ENCODE measurements around the gene GMDS.

GMDS gene

GRCh38 chr6:2225422-2226392 is 19.7 kb downstream of the GMDS start:
- no peak for ATAC-seq (ENCODE audit: insufficient read depth, low read depth)
- no peaks in the 10 kb centered on the region for H3K9me3 ChIP-seq (ENCODE audit: insufficient read depth, low read length, severe bottlenecking)
- DNase-seq = no peak
- TF ChIP-seq, protein P1, sequence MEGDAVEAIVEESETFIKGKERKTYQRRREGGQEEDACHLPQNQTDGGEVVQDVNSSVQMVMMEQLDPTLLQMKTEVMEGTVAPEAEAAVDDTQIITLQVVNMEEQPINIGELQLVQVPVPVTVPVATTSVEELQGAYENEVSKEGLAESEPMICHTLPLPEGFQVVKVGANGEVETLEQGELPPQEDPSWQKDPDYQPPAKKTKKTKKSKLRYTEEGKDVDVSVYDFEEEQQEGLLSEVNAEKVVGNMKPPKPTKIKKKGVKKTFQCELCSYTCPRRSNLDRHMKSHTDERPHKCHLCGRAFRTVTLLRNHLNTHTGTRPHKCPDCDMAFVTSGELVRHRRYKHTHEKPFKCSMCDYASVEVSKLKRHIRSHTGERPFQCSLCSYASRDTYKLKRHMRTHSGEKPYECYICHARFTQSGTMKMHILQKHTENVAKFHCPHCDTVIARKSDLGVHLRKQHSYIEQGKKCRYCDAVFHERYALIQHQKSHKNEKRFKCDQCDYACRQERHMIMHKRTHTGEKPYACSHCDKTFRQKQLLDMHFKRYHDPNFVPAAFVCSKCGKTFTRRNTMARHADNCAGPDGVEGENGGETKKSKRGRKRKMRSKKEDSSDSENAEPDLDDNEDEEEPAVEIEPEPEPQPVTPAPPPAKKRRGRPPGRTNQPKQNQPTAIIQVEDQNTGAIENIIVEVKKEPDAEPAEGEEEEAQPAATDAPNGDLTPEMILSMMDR (IDR thresholded peaks at IDR 0.05; ENCODE audit: borderline replicate concordance, extremely low read depth, low read length, poor library complexity, severe bottlenecking) = no peak
- no peak for TF ChIP-seq EZH2 (IDR thresholded peaks at IDR 0.05; ENCODE audit: borderline replicate concordance, low read depth, low read length, severe bottlenecking)
- no peak overlapping the region for H3K27ac ChIP-seq (ENCODE audit: low read length)
- no peak overlapping the region for H3K4me3 ChIP-seq (ENCODE audit: low read depth in 1 of 2, low read length in 2 of 2)
- no peak overlapping the region for H3K9ac ChIP-seq (ENCODE audit: low read depth, low read length)
- H3K4me2 ChIP-seq (ENCODE audit: insufficient read depth, low read length) = no peak overlapping the region
- H3K27me3 ChIP-seq (ENCODE audit: insufficient read depth, low read length, poor library complexity) = no peaks in the 10 kb centered on the region
- peaks cover 31% of the 10 kb centered on the region for H3K79me2 ChIP-seq (ENCODE audit: insufficient read depth, low read length)
- no peak overlapping the region for H2AFZ ChIP-seq (ENCODE audit: low read depth, low read length)
- H3K4me1 ChIP-seq (ENCODE audit: insufficient read depth, low read length) = peaks cover 11% of the 10 kb centered on the region
- H4K20me1 ChIP-seq (ENCODE audit: insufficient read depth, low read length) = peaks cover 9% of the 10 kb centered on the region; the same call in 1 of the 2 replicates
- H3K36me3 ChIP-seq (ENCODE audit: insufficient read depth, low read length) = no peaks in the 10 kb centered on the region

- no peak for ATAC-seq (ENCODE audit: insufficient read depth, low read depth)
- no peaks in the 10 kb centered on the region for H3K36me3 ChIP-seq (ENCODE audit: insufficient read depth, low read length)
- H3K79me2 ChIP-seq (ENCODE audit: insufficient read depth, low read length) = peaks cover 30% of the 10 kb centered on the region
- DNase-seq = no peak
- no peak overlapping the region for H3K27ac ChIP-seq (ENCODE audit: low read length)
- peaks cover 11% of the 10 kb centered on the region for H3K4me1 ChIP-seq (ENCODE audit: insufficient read depth, low read length)
- TF ChIP-seq, protein P1 (IDR thresholded peaks at IDR 0.05; ENCODE audit: borderline replicate concordance, extremely low read depth, low read length, poor library complexity, severe bottlenecking) = no peak
- no peak for TF ChIP-seq EZH2 (IDR thresholded peaks at IDR 0.05; ENCODE audit: borderline replicate concordance, low read depth, low read length, severe bottlenecking)
- H3K27me3 ChIP-seq (ENCODE audit: insufficient read depth, low read length, poor library complexity) = no peaks in the 10 kb centered on the region
- H3K9me3 ChIP-seq (ENCODE audit: insufficient read depth, low read length, severe bottlenecking) = no peaks in the 10 kb centered on the region
- no peak overlapping the region for H2AFZ ChIP-seq (ENCODE audit: low read depth, low read length)
- H3K9ac ChIP-seq (ENCODE audit: low read depth, low read length) = no peak overlapping the region
- H3K4me2 ChIP-seq (ENCODE audit: insufficient read depth, low read length) = no peak overlapping the region
- H4K20me1 ChIP-seq (ENCODE audit: insufficient read depth, low read length) = peaks cover 8% of the 10 kb centered on the region; the same call in 1 of the 2 replicates
- no peak overlapping the region for H3K4me3 ChIP-seq (ENCODE audit: low read depth in 1 of 2, low read length in 2 of 2)
Observed at GRCh38 chr6:2224847-2225382, 20.5 kb downstream of the GMDS start.

DNA sequence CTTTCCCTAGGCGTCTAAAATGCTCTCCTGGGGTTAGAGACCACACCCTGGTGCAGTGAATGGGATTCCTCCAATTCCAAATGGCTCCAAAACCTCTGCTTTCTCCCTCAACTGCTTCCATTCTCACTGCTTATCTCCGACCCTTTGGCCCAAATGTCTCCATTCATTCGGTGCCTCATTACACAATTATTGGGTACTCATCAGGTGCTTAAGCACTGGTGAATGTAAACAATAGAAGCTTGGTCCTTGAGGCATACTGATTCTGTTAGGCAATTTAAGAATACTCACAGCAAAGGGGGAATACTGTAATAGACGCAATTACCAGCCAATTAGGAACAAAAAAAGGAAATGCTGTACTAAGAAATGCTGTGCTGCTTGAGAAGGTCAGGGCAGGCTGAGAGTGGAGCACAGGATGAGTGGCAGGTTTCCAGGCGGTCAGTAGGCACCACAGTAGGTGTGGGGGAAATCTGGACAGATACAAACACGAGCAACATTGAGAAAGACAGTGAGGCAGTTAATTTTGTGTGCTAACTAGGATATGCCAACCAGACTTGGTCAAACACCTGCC is 23.0 kb downstream of the GMDS start:
- no peaks in the 10 kb centered on the region for H3K9me3 ChIP-seq (ENCODE audit: insufficient read depth, low read length, severe bottlenecking)
- peak overlapping the region; percentile 22 to 55; a peak in 3 of 4 replicates for H3K4me3 ChIP-seq (ENCODE audit: low read depth in 1 of 2, low read length in 2 of 2)
- ATAC-seq (ENCODE audit: insufficient read depth, low read depth) (peak; percentile 62), DNase-seq (no peak)
- peak overlapping the region; percentile 47 for H3K9ac ChIP-seq (ENCODE audit: low read depth, low read length)
- no peaks in the 10 kb centered on the region for H4K20me1 ChIP-seq (ENCODE audit: insufficient read depth, low read length)
- H3K27me3 ChIP-seq (ENCODE audit: insufficient read depth, low read length, poor library complexity) = no peaks in the 10 kb centered on the region
- peak overlapping the region; percentile 67 for H3K4me2 ChIP-seq (ENCODE audit: insufficient read depth, low read length)
- peaks cover 19% of the 10 kb centered on the region for H3K79me2 ChIP-seq (ENCODE audit: insufficient read depth, low read length)
- H2AFZ ChIP-seq (ENCODE audit: low read depth, low read length) = peak overlapping the region; percentile 66
- peak overlapping the region; percentile 71 for H3K27ac ChIP-seq (ENCODE audit: low read length)
- peaks cover 11% of the 10 kb centered on the region for H3K4me1 ChIP-seq (ENCODE audit: insufficient read depth, low read length)
- TF ChIP-seq EZH2 (IDR thresholded peaks at IDR 0.05; ENCODE audit: borderline replicate concordance, low read depth, low read length, severe bottlenecking) = no peak
- TF ChIP-seq, protein P1 (IDR thresholded peaks at IDR 0.05; ENCODE audit: borderline replicate concordance, extremely low read depth, low read length, poor library complexity, severe bottlenecking) = no peak
- H3K36me3 ChIP-seq (ENCODE audit: insufficient read depth, low read length) = no peaks in the 10 kb centered on the region

Measured in DND-41 (cell line).